NOMO-1 treated with DMSO at 0.1 percent for 48 hours (cell line): ENCODE measurements around the gene FGGY.

ENCODE experiments used
- DNase-seq: peaks from one replicate; lab custom pipeline; 2025; ENCODE audit not compliant: unreplicated experiment; lab: John Stamatoyannopoulos, UW

The FGGY gene

DNA sequence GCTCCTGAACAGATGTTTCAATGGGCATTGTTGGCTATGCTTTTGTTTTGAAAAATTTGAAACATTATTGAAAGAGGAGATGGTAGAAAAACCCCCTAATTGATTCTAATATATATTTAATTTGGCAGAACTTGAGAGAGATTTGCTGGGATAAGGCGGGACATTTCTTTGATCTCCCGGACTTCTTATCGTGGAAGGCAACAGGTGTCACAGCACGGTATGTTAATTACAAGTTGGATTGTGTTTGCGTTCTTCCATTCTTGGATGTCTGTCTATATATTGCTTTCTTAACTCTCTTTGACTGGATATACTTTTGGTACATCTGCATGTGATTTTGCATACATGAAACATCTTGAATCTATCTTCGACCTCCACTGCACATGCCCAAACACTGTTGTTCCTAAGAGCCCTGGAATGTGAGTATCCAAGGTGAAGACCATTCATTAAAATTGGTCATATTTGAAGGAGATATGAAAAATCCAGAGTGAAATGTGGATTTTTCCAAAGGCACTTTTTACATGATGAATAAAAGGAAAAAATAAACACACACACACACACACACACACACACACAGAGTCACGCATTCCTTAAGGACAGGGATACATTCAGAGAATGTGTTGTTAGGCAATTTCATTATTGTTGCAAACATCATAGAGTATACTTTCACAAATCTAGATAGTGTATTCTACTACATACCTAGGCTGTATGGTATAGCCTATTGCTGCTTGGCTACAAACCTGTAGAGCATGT is 81.9 kb downstream of the FGGY start:
- DNase-seq = no peak

DNA sequence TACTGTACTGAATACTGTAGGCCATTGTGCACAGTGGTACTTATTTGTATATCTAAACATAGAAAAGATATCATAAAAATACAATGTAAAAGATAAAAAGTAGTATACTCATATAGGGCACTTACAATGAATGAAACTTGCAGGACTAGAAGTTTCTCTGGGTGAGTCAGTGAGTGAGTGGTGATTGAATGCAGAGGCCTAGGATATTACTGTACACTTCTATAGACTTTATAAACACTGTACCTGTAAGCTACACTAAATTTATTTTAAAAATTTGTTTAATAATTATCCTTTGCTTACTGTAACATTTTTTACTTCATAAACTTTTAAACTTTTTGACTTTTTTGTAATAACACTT is 82.5 kb downstream of the FGGY start:
- no peak for DNase-seq

DNA sequence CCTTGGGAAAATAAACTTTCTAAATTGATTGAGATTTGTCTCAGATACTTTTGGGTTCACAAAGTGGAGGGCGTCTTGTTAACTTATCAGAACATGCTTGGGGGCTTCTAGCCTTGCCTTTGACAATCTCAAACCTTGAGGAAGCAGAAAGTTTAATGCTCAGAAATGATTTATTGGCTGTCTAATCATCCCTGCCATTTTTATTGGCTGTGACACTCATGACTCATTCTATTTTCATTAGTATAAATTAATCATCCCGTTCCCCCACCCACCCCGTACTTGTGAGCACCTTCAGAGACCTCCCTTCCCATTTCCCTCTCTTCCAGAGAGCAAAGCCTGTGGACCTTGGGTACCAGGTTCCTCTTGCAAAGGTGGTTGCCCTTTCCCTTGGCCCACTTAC is 87.1 kb downstream of the FGGY start:
- no peak for DNase-seq

DNA sequence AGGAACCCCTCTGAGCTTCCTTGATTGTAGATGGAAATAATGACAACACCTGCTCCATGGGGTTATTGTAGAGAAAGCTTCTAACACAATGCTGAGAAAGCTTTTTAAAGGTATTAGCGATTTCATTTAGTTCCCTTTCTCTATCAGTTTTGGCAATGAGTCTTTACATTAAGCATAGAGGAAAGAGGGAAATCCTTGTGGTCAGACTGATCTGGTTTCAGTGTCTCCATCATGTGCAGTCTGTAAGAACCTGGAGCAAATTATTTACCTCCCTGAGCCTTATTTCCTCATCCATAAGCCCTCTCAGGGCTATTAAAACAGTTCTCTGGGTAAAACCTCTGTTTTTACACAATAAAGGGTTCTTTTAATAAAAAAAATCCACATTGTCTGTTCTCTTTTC is 87.5 kb downstream of the FGGY start:
- no peak for DNase-seq

DNA sequence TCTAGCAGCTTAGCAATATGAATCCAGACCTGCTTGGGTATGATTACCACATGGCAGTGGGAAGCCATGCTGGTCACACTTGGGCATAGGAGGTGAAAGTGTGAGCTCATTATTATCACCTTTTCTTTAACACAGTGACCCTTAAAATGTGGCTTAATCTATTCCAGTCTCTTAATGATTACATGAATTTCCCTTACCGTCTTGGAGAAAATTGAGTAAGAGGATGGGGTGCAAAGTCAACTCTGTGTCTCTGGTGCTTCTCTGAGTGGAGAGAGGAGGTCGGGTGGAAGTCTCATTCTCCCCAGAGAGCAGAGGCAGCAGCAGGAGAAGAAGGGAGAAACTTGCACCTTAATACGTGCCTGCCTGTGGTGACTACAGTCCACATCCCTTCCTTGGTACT is 91.3 kb downstream of the FGGY start:
- DNase-seq = no peak

DNA sequence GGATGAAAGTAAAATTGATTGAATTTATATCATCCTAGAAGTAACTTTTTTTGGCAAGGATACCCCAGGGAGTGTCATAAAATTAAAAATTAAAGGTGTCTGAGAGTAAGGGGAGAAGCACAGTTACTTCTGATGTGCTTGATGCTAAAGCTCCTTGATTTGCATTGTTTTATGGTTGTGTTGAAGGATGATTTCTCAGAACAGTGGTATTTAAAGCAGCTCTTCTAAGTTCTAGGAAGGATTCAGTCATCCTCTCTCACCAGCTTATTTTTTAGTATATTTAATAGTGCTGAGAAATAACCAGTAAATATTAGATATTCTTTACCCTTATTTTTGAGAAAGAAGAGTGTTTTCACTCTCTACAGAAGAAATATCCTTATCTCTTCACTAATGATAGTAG is 93.0 kb downstream of the FGGY start:
- no peak for DNase-seq

DNA sequence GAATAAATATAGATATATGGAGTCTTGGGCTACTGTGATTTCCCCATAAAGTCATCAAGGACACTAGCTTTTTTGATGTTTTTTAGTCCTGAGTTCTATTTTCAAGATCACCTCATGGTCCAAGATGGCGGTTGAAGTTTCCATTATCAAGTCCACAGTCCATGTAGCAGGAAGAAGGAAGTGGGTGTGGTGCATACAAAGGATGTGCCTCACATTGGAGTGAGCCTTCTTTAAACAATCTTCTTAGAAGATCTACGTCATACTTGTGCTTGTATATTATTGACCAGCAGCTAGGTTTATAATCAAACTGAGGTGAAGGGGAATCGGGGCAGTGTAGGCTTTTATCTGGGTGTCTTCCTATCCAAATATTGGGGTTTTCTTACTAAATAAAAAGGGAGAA is 93.4 kb downstream of the FGGY start:
- no peak for DNase-seq

DNA sequence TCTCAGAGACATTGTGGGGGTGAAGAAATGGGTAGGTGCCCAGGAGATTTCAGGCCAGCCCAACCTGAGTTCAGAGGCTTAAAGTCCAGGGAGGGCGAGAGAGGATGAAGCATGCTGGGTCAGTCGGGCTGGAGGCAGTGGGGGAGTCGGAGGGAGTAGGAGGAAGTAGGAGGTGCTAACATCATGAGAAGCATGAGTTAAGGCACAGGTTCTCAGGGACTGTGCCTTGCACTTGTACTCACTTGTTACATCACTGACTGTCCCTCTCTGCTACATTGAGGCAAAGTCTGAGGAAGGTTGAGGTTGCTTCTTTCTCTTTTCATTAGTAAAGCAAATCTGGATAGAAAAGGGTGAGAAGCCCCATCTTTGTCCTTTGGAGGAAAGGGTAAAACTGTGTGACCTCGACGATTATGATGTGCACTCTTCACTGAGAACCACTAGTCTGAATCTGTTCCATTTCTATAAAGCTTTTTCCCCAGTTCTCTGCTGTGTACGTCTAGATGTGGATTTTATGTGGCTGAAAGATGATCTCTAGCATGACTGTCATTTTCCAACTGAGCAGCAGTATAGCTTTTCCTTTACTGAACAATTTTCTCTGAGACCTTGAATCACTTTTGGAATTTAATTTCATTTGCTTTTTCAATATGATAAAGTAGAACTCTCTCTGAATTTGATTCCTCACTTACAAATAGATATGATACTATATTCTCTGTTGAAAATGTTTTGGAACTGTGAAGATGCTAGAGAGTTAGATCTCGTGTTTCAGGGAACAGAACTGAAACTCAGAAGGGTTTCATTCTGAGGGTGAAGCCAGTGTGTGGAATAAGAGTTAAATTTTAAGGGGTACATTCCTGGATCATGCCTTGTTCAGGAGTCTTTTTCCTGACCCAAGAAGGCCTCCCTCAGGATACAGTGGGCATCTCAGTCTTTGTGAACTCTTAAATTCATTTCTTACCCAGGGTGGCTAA is 94.6 kb downstream of the FGGY start:
- DNase-seq = no peak

DNA sequence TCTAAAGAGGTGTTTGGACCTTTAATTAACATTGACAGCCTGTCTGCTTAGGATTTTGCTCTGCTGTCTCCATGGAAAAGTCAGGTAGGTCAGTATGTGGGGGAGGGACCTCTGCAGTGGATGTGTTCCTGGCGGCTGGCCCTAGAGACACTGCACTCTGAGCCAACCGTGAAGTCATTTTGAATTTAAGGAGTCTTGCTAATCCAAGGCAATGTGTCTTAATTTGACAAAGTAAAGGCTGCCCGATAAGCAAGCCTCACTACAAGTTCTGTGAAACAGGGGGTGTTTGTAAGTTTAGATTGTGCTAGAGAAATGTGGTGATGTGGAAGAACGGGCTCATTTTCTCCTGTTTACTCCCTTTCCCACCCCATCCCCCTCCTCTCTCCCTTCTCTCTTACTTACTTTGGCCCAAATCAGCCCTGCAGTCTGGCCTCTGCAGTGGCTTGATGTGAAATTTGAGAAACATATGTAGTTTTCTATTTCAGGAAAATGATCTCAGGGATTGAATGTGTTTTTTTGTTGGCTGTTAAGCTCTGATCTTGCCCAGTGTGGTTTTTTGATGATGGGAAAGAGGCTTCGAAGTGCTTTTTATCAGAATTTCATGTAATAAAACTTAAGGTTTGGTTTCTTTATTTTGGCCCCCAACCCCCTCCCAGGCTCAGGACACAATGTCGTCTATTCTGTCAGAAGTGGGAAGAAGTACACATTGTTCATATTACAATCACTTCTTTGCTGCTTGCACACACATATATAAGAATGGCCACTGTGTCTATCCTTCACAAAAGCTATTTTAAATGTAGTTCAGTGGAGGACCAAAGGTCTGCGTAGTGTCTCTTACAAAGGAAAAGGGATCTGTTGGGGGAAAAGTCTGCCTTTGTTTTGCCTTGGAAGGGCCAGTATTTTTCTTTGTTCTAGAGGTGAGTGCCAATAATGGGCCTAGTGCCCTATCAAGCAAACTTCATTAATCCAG is 96.6 kb downstream of the FGGY start:
- DNase-seq = no peak

DNA sequence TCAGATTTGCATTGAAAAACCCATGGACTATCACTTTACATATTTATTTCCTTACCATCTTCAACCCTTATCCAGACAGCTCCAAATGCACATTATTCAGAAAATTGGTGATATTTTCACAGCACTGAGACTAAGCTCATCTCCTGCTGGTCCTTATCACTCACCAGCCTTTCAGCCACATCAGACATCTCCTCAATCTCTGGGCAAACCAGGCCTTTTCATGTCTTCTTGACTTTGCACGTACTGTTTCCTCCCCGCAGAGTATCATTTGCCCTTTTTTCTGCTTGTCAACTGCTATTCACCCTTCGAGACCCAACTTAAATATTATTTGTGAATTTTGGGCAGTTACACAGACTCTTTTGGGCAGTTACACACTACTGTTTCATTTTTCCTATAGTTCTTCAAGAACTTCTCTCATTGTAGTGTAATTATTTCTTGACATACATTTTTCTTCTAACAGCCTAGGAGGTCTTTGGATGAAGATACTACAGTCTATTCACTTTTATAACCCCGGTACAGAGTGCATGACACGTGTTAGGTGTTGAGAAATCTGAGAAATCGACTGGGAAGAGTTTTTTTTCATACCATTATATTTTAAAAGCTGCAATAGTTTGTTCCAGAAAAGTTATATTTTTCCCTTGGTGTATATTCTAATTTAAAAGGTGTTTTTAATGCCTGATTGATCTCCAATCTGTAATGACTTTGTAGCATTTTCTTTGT is 98.0 kb downstream of the FGGY start:
- DNase-seq = no peak

DNA sequence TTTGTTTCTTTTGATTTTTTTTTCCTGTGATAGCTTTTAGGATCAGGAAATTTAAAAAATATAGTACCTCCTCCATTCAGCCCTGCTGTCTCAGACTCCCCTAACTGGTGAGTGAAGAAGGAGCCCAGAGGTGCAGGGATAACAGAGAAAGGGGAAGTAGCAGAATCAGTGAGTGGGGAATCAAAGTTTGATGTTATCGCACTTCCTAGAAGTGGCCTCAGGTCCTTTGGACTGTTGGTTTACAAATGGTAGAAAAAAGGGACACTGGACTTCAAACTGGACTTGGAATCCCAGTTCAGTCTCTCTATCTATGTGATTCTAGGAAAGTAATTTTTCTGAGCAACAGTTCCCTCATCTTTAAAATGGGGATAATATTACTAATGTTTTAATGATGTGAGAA is 99.5 kb downstream of the FGGY start:
- peak; percentile 14 for DNase-seq

DNA sequence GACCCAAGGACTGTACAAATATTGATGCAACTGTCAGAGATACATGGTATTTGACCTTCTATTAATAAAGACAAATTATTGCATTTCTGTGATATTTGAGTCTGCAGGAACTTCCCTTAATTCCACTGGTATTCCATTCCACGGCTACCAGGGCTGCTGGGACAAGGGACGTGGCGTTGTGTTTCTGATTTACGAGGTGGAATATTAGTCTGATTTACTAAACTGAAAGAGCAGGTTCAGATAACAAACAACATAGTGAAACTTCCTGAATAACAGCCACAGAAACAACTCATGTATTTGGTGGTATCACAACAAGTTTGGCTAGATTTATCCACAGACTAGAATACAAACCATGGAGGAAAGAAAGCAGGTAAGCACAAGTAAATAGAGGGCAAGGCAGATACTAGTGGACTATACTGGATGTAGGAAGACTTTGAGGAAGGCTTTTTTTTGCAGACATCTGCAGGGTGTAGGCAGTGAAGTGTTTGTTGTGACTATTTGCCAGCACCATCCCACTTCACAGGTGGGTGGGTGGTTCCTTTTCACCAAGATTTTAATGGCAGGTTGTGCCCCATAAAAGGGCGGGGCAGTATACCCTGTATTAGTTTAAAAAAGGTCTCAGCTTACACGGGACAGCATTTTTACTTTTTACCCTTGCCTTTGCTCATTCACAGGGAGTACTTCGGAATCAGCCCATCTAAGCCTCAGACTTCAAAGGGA is 100.4 kb downstream of the FGGY start:
- DNase-seq = no peak

DNA sequence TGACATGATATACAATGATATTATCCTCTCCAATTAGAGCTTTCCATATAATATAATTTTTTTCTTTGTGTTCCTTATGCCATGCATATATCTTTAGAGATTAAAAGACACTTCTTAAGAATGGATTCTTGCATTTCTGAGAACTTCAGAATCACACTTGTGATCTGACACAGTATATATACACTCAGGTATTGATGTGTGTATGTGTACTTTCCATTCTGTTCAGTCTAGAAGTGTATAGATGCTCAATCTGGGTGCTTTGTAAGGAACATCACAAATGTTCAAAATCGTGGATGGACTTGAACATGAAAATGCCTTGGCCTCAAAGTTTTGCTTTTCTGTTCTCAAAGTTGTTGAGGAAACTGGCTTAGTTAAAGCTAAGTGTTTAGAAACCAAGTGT is 102.7 kb downstream of the FGGY start:
- no peak for DNase-seq

DNA sequence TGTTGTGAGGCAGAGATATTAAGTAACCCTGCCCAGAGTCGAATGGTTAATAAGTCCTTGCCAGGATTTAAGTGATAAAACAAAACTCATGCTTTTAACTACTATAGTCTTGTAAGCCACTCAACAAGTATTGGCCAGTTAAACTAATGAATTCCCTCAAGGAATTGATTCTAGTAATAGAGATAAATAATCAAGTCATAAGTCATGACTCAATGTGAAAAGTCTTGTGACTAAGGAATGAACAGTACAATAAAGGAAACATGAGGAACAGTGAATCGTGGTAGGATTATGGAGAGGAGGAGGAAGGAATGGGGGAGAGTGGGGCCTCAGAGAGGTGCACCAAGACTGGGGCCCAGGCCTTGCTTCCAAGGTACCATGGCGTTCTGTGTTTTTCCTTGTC is 104.7 kb downstream of the FGGY start:
- no peak for DNase-seq

DNA sequence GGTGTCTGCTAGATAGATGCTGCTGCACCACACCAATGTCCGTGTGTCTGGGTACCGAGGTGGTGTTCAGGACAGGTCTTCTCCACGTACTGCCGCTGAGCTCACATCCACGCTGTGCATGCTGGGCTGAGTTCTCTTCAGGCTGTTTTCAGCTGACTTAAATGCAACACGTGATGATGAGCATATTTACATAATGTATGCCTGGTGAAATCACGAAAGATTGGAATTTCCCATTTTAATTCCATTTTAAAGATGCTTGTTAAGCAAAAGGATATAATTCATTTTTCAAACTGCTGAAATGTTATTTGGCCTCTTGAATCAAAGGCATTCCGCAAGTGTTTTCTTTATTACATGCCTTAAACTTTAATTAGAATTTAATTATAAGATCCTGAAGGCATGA is 107.9 kb downstream of the FGGY start:
- DNase-seq = no peak

DNA sequence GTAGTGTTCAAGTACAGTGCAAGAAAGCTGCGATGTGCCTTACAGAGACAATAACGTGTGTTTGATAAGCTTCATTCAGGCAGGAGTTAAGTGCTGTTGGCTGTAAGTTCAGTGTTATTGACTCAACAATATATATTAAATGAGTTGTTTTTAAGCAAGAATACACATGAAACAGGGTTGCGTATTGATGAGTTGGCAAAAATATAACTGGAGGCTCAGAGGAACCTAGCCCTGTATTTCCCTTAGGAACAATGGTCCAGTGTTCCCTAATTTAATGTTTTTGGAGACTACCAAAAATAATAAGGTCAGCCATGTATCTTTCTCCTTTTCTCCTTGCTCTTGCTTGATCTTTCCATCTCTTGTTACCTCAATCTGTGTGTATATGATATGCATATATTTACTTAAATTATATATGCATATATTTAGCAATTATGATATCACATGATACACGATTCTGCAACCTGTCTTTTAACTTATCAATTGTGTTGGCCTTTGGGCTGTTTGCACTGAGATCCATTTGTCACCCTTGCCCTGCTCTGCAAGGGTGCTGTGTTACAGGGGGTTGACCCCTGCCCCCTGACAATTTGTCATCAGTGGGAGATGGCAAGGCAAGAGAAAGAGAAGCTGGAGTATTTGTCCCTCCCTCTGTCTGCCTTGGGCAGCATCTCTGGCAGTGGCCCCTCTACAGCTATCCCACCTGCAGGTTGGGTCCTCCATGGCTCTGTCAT is 109.7 kb downstream of the FGGY start:
- no peak for DNase-seq

DNA sequence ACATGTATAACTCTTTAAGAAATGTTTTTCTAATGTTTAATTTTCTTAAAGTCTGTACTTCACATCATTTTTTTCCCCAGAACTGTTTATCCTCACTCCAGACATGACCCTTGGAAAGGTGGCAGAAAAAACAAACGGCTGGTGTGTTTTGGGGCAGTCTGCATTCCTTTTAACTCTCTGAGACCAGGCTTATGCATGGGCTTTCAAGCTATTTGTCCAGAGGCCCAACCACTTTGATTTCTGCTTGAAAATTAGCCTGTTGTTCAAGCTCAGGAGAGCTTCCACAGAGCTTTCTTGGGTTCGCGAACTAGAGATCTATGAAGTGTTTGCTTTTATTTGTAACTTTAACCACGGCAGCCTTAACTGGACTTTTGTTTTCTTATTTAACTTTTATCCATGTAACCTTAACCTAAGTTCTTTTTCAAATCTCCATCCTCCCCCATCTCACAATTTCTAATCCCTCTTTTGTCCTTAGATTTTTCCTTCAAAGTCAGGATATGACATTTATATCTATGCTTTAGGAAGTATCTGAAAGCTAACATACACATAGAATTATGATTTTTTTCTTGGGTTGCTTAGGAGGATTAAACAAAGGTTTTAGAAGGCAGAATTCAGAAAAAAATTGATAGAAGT is 111.8 kb downstream of the FGGY start:
- DNase-seq = no peak

DNA sequence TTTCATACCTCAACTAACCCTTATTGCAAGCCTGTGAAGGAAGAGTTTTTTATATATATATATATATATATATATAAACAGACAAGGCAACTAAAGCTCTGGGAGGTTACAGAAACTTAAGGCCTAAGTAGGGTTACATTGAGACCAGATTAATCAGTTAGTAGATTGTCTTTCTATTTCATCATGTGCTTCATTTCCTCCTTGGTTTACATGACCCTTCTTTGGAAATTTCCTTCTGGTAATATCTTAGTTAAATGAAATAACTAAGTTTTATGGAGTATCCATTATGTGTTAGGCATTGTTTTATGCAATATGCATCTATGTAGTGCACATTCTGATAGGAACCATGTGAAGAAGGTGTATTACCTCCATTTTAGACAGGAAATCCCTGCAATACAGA is 112.7 kb downstream of the FGGY start:
- DNase-seq = no peak

DNA sequence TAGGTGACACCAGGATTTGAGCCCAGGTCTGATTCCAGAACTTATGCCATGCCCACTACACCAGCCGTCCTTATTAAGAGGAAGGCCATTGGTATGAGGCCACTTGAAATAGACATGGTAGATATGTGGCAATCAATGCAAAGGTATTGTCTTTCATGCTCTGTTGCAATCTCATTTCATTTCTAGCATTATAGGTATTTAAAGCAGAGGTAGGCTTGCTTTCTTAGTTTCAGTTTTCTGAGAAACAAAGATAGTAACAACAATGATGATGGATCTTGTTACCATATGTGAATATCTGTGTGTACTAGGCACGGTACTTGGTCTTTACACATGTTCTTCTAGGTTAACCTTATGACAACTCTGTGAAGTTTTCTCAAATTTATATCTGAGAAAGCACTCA is 113.1 kb downstream of the FGGY start:
- DNase-seq = no peak
